ENCODE results near the gene NOL4L.

Gene NOL4L

DNA sequence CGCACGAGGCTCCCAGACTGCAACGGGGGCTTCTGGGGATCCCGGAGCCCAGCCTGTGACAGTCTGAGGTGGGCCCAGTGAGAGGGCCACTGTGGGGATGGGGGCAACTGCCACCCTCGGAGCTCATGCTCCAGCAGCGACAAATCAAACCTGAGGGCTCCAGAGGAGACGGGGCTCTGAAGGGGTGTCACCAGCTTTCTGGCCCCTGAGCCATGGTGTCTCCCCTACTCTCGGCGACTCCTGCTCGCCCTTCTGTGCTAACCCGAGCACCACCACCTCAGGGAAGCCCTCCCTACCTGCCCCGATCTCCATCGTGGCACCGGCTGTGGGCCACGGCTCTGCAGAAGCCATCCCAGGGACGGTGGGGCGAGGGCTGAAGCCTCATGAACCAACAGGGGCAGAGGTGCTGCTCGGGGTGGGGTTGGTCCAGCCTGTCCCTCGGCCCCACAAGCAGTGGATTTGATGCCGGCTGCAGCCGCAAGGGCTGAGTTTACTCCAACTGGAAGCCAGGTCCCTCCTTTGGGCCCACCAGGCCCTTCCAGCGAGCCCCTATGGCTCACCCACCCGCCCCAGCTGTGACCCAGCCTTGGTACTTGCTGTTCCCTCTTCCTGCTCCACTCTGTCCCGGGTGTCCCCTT lies 124.3 kb downstream of the NOL4L start:
- in situ Hi-C loops (cut with MboI; ENCODE audit: low sequenced_read_pairs): no loop called here

- in situ Hi-C loops (cut with MboI; ENCODE audit: low sequenced_read_pairs): no loop called here
Measured at GRCh38 chr20:32460231-32460630, 124.9 kb downstream of the NOL4L start.

DNA sequence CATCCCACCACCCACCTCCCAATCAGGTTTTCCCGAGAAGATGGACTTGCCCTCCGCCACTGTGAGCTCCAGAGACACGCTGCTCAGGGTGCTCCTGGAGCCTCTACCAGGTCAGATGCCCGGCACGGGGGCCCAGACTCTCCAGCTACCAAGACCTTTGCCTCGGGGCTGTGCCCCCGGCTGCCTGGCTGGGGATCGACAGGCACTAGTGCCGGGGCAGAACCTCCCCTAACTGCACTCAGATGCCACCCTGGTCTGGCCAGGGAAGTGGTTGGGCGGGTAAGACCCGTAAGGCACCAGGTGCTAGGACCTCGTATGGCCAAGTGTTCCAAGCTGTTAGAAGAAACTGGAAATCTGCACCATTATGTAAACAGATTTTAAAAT lies 126.3 kb downstream of the NOL4L start:
- in situ Hi-C loops (cut with MboI; ENCODE audit: low sequenced_read_pairs): no loop called here

- in situ Hi-C loops (cut with MboI; ENCODE audit: low sequenced_read_pairs): no loop called here
Measured at GRCh38 chr20:32458061-32458836, 126.9 kb downstream of the NOL4L start.

- in situ Hi-C loops (cut with MboI; ENCODE audit: low sequenced_read_pairs): no loop called here
Measured at GRCh38 chr20:32457479-32457986, 127.6 kb downstream of the NOL4L start.

- in situ Hi-C loops (cut with MboI; ENCODE audit: low sequenced_read_pairs): no loop called here
Measured at GRCh38 chr20:32456869-32457478, 128.2 kb downstream of the NOL4L start.

GRCh38 chr20:32455901-32456701 lies 129.0 kb downstream of the NOL4L start:
- in situ Hi-C loops (cut with MboI; ENCODE audit: low sequenced_read_pairs): no loop called here

- in situ Hi-C loops (cut with MboI; ENCODE audit: low sequenced_read_pairs): no loop called here
Measured at GRCh38 chr20:32455171-32455900, 129.8 kb downstream of the NOL4L start.

DNA sequence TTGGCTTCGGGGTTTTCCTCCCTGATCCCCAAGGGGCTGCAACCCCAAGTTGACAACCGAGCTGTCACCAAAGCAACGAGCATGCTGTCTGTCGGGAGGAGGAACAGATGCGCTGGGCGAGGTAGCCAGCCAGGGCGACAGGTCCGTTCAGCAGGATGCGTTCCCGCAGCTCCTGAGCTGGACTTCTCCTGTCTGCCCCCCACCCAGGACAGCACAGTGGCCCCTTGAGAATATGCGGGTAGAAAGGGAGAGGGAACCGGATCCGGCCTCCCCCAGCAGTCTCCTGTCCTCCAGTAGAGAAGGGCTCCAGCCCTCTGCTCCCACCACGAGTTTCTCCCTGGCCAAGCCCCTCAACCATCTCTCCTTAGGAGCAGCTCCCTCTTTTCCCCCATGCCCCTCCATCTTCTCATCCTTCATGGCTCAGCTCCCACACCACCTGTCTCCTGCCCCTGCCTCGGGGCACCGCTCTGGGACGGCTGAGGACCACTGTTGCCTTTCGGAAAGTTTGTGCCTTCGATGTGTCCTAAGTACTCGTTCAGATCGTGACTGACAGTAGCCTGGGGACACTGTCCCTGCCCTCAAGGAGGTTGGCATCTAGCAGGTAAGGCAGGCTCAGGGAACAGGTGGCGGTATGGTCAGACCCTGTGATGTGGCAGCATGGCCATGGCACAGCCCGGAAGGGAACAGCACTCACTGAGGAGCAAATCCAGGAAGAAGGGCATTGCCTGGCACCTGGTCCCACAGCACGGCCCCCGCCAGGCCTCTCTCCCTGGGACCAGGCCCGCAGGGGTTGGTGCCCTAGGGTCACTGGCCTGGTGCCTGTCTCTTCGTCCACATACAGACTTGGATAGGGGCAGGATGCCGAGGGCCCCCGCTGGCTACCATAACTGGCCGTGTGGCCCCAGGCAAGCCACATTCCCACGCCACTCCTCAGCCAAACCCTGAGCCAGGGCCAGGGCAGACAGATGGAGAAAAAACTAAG lies 130.7 kb downstream of the NOL4L start:
- in situ Hi-C loops (cut with MboI; ENCODE audit: low sequenced_read_pairs): no loop called here

- in situ Hi-C loops (cut with MboI; ENCODE audit: low sequenced_read_pairs): no loop called here
Measured at GRCh38 chr20:32453467-32454163, 131.5 kb downstream of the NOL4L start.

- in situ Hi-C loops (cut with MboI; ENCODE audit: low sequenced_read_pairs): no loop called here
Measured at GRCh38 chr20:32452776-32453466, 132.2 kb downstream of the NOL4L start.

- in situ Hi-C loops (cut with MboI; ENCODE audit: low sequenced_read_pairs): no loop called here
Measured at GRCh38 chr20:32451682-32452461, 133.3 kb downstream of the NOL4L start.

- in situ Hi-C loops (cut with MboI; ENCODE audit: low sequenced_read_pairs): no loop called here
Measured at GRCh38 chr20:32451340-32451681, 133.8 kb downstream of the NOL4L start.

DNA sequence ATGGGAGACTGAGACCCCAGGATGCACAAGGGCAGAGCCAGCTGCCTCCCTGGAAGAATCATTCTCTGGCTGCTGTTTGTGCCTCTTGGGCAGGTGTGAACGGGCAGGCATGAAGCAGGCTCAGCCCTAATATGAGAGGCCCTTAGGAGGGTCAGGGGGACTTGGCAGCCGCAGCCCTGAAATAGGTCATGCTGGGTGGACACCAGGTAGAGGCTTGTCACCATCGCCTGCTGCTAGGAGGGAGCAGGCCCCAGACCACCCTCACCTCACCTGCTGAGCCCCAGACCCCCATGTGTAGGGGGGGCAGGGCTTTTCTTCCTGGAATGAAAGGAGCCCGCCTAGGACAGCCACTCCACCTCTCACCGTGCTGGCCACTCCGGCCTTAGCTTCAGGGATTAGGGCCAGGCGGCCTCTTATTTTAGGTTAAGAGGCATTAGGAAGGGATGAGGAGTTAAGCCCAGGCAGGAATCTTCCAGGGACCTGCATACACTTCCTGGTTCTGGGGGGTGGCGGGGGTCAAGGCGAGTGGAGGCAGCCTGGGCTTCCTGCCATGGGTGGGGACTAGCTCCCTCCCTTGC lies 134.6 kb downstream of the NOL4L start:
- in situ Hi-C loops (cut with MboI; ENCODE audit: low sequenced_read_pairs): no loop called here

- in situ Hi-C loops (cut with MboI; ENCODE audit: low sequenced_read_pairs): no loop called here
Measured at GRCh38 chr20:32449890-32450401, 135.2 kb downstream of the NOL4L start.

DNA sequence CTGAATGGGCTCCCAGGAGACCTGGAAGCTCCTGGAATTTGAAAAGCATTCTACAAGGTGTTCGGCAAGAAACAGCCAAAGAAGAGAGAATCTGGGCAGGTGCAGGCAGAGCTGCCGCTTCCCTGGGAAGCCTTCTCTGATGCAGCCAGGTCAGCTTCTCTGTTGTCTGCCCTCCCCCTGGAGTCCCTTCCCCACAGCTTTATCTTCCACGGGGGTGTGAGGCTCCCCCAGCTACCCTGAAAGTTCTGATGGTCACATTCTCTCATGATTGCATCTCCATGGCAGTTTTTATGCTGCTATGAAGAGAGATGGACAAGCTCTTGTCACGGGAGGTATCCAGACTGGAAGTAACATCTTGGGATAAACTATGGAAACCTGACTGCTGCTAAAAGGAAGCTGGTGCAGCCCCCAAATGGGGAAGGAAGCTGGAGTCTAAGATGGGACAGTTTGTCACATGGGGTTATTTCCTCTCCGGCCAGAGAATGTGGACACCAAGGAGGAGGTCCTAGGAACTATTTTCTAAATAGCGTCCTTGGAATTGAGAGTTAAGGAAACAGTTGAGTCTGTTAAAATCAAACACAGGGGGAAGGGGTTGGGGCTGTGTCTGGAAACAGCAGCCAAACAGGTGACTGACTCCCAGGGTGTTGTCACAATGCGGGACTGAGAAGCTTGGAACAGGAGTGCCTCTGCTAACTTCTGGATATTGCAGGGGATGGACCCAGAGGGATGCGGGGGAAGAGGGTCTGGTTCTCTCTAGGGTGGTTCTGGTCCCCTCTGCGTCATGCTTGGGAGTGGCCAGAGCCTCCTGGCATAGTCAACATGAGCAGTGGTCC lies 135.9 kb downstream of the NOL4L start:
- in situ Hi-C loops (cut with MboI; ENCODE audit: low sequenced_read_pairs): no loop called here

All from hTERT RPE-1 (cell line).